H9 (cell line): Measurements from ENCODE around the gene SENP7. TPM values are rescaled to one million over a fixed set of nuclear protein-coding genes. Genes with fewer than 3 reads are reported as not detected.
A peak's percentile ranks its signal among the peaks of the same experiment; 100 is the strongest.

Experiments
- DNase-seq: peaks from one replicate; pipeline ENCODE4 v3.0.0-alpha.2; 2017
- H2AFZ ChIP-seq: one replicate; pipeline ENCODE4 v1.6.1; 2013; ENCODE audit warnings: mild to moderate bottlenecking, low read length, control low read depth, moderate library complexity
- H2AK5ac ChIP-seq: 2 replicates; pipeline ENCODE4 v1.6.1; 2013; ENCODE audit warnings: low read length, control low read depth, mixed read lengths; ENCODE audit not compliant: insufficient read length
- H2BK120ac ChIP-seq: one replicate; pipeline ENCODE4 v1.6.1; 2013; ENCODE audit warnings: low read depth, mild to moderate bottlenecking, low read length, control low read depth, inconsistent platforms; ENCODE audit not compliant: poor library complexity, severe bottlenecking
- H2BK12ac ChIP-seq: 2 replicates; pipeline ENCODE4 v1.6.1; 2013; ENCODE audit warnings: low read length, control low read depth, mixed read lengths, low read depth; ENCODE audit not compliant: insufficient read length
- H2BK15ac ChIP-seq: 2 replicates; pipeline ENCODE4 v1.6.1; 2013; ENCODE audit warnings: low read depth, low read length, control low read depth
- H2BK20ac ChIP-seq: one replicate; pipeline ENCODE4 v1.6.1; 2013; ENCODE audit warnings: low read depth, mild to moderate bottlenecking, low read length, control low read depth, inconsistent platforms; ENCODE audit not compliant: poor library complexity, severe bottlenecking
- H2BK5ac ChIP-seq: 2 replicates; pipeline ENCODE4 v1.6.1; 2013; ENCODE audit warnings: low read length, control low read depth, mixed read lengths; ENCODE audit not compliant: insufficient read length
- H3K14ac ChIP-seq: 2 replicates; pipeline ENCODE4 v1.6.1; 2013; ENCODE audit warnings: low read length, control low read depth; ENCODE audit not compliant: insufficient read depth
- H3K18ac ChIP-seq: 2 replicates; pipeline ENCODE4 v1.6.1; 2013; ENCODE audit warnings: low read depth, mild to moderate bottlenecking, mixed read lengths, low read length, control low read depth; ENCODE audit not compliant: insufficient read length
- H3K23ac ChIP-seq: 2 replicates; pipeline ENCODE4 v1.6.1; 2013; ENCODE audit warnings: low read length, control low read depth, mixed read lengths, low read depth; ENCODE audit not compliant: insufficient read length
- H3K23me2 ChIP-seq: 2 replicates; pipeline ENCODE4 v1.6.1; 2013; ENCODE audit warnings: low read depth, mild to moderate bottlenecking, mixed read lengths, low read length, control low read depth; ENCODE audit not compliant: insufficient read length, poor library complexity, severe bottlenecking
- H3K27ac ChIP-seq: 2 replicates; pipeline ENCODE4 v1.5.1; 2013; ENCODE audit warnings: low read length, control low read depth, mixed read lengths, low read depth; ENCODE audit not compliant: insufficient read length
- H3K27me3 ChIP-seq: 2 replicates; pipeline ENCODE4 v1.6.1; 2013; ENCODE audit warnings: low read length, control low read depth, inconsistent platforms; ENCODE audit not compliant: insufficient read depth
- H3K4ac ChIP-seq: 2 replicates; pipeline ENCODE4 v1.6.1; 2013; ENCODE audit warnings: low read depth, mild to moderate bottlenecking, control low read depth, inconsistent platforms, low read length, moderate library complexity
- H3K4me1 ChIP-seq: 2 replicates; pipeline ENCODE4 v1.6.1; 2013; ENCODE audit warnings: low read length, control low read depth, inconsistent platforms; ENCODE audit not compliant: insufficient read depth
- H3K4me2 ChIP-seq: 2 replicates; pipeline ENCODE4 v1.6.1; 2013; ENCODE audit warnings: low read length, control low read depth, mixed read lengths; ENCODE audit not compliant: insufficient read length, insufficient read depth
- H3K56ac ChIP-seq: 2 replicates; pipeline ENCODE4 v1.6.1; 2013; ENCODE audit warnings: low read depth, mild to moderate bottlenecking, mixed read lengths, low read length, control low read depth; ENCODE audit not compliant: insufficient read length
- H3K79me1 ChIP-seq: 2 replicates; pipeline ENCODE4 v1.6.1; 2013; ENCODE audit warnings: low read depth, mild to moderate bottlenecking, moderate library complexity, low read length, control low read depth, inconsistent platforms; ENCODE audit not compliant: insufficient read depth, poor library complexity, severe bottlenecking
- H3K79me2 ChIP-seq: 2 replicates; pipeline ENCODE4 v1.6.1; 2013; ENCODE audit warnings: low read length, control low read depth, inconsistent platforms; ENCODE audit not compliant: insufficient read depth
- H3K9ac ChIP-seq: 2 replicates; pipeline ENCODE4 v1.6.1; 2013; ENCODE audit warnings: low read length, control low read depth, mixed read lengths; ENCODE audit not compliant: insufficient read length; ENCODE audit errors: extremely low read depth
- H3K9me3 ChIP-seq: one replicate; pipeline ENCODE4 v1.6.1; 2013; ENCODE audit warnings: low read depth, low read length, inconsistent platforms; ENCODE audit not compliant: control insufficient read depth
- H3T11ph ChIP-seq: one replicate; pipeline ENCODE4 v1.6.1; 2013; ENCODE audit warnings: mild to moderate bottlenecking, low read length, control low read depth, inconsistent platforms
- H4K20me1 ChIP-seq: one replicate; pipeline ENCODE4 v1.6.1; 2013; ENCODE audit not compliant: control insufficient read depth, insufficient read length, insufficient read depth
- H4K5ac ChIP-seq: 2 replicates; pipeline ENCODE4 v1.6.1; 2013; ENCODE audit warnings: low read depth, mild to moderate bottlenecking, mixed read lengths, low read length, control low read depth; ENCODE audit not compliant: insufficient read length
- H4K8ac ChIP-seq: replicated peaks from 2 replicates; pipeline ENCODE4 v1.6.1; 2013; ENCODE audit warnings: low read length, control low read depth, mixed read lengths, low read depth; ENCODE audit not compliant: insufficient read length
- H4K91ac ChIP-seq: 2 replicates; pipeline ENCODE4 v1.6.1; 2013; ENCODE audit warnings: low read depth, mild to moderate bottlenecking, moderate library complexity, mixed read lengths, low read length, control low read depth; ENCODE audit not compliant: insufficient read length
- H3K27ac Mint-ChIP-seq, 3 experiments: 2 replicates in 2 of 3; 3 replicates in 1 of 3; pipeline ENCODE4 v1.8.0; 2020 to 2021; ENCODE audit warnings: mixed read lengths in 3 of 3, mild to moderate bottlenecking in 1 of 3, moderate library complexity in 1 of 3
- H3K27me3 Mint-ChIP-seq: 2 replicates; pipeline ENCODE4 v1.8.0; 2021; ENCODE audit warnings: low read depth, mild to moderate bottlenecking, moderate library complexity, mixed read lengths
- H3K36me3 Mint-ChIP-seq, 3 experiments: 2 replicates in 2 of 3; 3 replicates in 1 of 3; pipeline ENCODE4 v1.8.0; 2020 to 2021; ENCODE audit warnings: low read depth in 3 of 3, mixed read lengths in 3 of 3; ENCODE audit not compliant: insufficient read depth in 1 of 3
- H3K4me1 Mint-ChIP-seq, 2 experiments: 2 replicates each; pipeline ENCODE4 v1.8.0; 2020; ENCODE audit warnings: mixed read lengths in 2 of 2
- H3K4me3 Mint-ChIP-seq, 2 experiments: 2 replicates in 1 of 2; 3 replicates in 1 of 2; pipeline ENCODE4 v1.8.0; 2020 to 2021; ENCODE audit warnings: mild to moderate bottlenecking in 2 of 2, mixed read lengths in 2 of 2, moderate library complexity in 1 of 2
- H3K9me3 Mint-ChIP-seq, 2 experiments: 2 replicates in 1 of 2; 3 replicates in 1 of 2; pipeline ENCODE4 v1.8.0; 2020; ENCODE audit warnings: mild to moderate bottlenecking in 2 of 2, mixed read lengths in 2 of 2, moderate library complexity in 1 of 2
- WGBS: extraction: QIAGEN DNeasy Blood & Tissue Kit; methylation state at CpG from one replicate; pipeline ENCODE4 v1.1.7; 2013; ENCODE audit warnings: missing lambda C conversion rate, low lambda C conversion rate, mixed read lengths; ENCODE audit not compliant: insufficient read length; ENCODE audit errors: extremely low coverage; 5-methylcytosine and 5-hydroxymethylcytosine counted together
- total RNA-seq: library from RNA; stranded (reverse); gene quantifications from 2 replicates; pipeline ENCODE4 v1.2.1, GENCODE V29; 2021
- TF ChIP-seq, protein P1 (sequence below): fragments of 200-600 bp; sonication (generic); conservative IDR thresholded peaks from 3 replicates; pipeline ENCODE4 v1.8.0; 2021; ENCODE audit warnings: antibody characterized with exemption, mild to moderate bottlenecking

Gene SENP7
- total RNA-seq, 1 experiment from 2014 or later = 8.4 TPM

DNA sequence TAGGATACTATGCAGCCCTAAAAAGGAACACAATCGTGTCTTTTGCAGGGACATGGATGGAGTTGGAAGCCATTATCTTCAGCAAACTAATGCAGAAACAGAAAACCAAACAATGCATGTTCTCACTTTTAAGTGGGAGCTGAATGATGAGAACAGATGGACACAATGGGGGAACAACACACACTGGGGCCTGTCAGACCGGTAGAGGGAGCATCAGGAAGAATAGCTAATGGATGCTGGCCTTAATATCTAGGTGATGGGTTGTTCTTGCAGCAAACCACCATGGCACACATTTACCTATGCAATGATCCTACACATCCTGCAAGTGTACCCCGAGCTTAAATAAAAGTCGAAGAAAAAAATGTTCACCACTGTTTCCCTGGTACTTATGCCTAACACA, 17.5 kb downstream of the SENP7 start:
- H3K27me3 ChIP-seq = no peaks in the 10 kb centered on the region
- no peak overlapping the region for H2BK120ac ChIP-seq
- no peak overlapping the region for H4K5ac ChIP-seq
- no peak overlapping the region for H3K23ac ChIP-seq
- H2BK5ac ChIP-seq = no peak overlapping the region
- no peaks in the 10 kb centered on the region for H3K23me2 ChIP-seq
- Mint-ChIP-seq H3K27ac (no peak overlapping the region), H3K4me1 (peaks cover 8 to 10% of the 10 kb centered on the region in 2 experiments; a peak in 3 of 4 replicates), H3K9me3 (no peaks in the 10 kb centered on the region), H3K27me3 (no peaks in the 10 kb centered on the region), H3K36me3 (peaks cover 4 to 9% (median 8%) of the 10 kb centered on the region in 3 experiments; a peak in 6 of 7 replicates), H3K4me3 (no peak overlapping the region)
- H2AK5ac ChIP-seq = no peak overlapping the region
- H3K14ac ChIP-seq = no peak overlapping the region
- no peak overlapping the region for H3K9ac ChIP-seq
- no peak overlapping the region for H3K56ac ChIP-seq
- H3K4me2 ChIP-seq = no peak overlapping the region
- H4K20me1 ChIP-seq = no peaks in the 10 kb centered on the region
- no peak overlapping the region for H4K91ac ChIP-seq
- no peaks in the 10 kb centered on the region for H3K9me3 ChIP-seq
- no peaks in the 10 kb centered on the region for H3K79me1 ChIP-seq
- H3K4ac ChIP-seq = no peak overlapping the region
- H2BK12ac ChIP-seq = no peak overlapping the region
- DNase-seq = peak; percentile 38
- TF ChIP-seq, protein P1, sequence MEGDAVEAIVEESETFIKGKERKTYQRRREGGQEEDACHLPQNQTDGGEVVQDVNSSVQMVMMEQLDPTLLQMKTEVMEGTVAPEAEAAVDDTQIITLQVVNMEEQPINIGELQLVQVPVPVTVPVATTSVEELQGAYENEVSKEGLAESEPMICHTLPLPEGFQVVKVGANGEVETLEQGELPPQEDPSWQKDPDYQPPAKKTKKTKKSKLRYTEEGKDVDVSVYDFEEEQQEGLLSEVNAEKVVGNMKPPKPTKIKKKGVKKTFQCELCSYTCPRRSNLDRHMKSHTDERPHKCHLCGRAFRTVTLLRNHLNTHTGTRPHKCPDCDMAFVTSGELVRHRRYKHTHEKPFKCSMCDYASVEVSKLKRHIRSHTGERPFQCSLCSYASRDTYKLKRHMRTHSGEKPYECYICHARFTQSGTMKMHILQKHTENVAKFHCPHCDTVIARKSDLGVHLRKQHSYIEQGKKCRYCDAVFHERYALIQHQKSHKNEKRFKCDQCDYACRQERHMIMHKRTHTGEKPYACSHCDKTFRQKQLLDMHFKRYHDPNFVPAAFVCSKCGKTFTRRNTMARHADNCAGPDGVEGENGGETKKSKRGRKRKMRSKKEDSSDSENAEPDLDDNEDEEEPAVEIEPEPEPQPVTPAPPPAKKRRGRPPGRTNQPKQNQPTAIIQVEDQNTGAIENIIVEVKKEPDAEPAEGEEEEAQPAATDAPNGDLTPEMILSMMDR = peak; percentile 65
- no peak overlapping the region for H3K27ac ChIP-seq
- no peak overlapping the region for H4K8ac ChIP-seq
- no CpG with 5 or more reads among the region's 4 CpGs for WGBS
- no peak overlapping the region for H2AFZ ChIP-seq
- H3T11ph ChIP-seq = no peak overlapping the region
- H3K18ac ChIP-seq = no peak overlapping the region
- H2BK15ac ChIP-seq = no peak overlapping the region
- H3K4me1 ChIP-seq = no peaks in the 10 kb centered on the region
- H3K79me2 ChIP-seq = no peaks in the 10 kb centered on the region
- H2BK20ac ChIP-seq = no peak overlapping the region
